ENCODE data around the gene RPA3. TPM values are rescaled to one million over a fixed set of nuclear protein-coding genes. Genes with fewer than 3 reads are reported as not detected.

The RPA3 gene
- total RNA-seq = 16.3 TPM
- long read RNA-seq, partial matches to known transcripts = 4 of 7 reads
- long read RNA-seq, other reads (novel, unspliced or antisense) = 3 of 7 reads

DNA sequence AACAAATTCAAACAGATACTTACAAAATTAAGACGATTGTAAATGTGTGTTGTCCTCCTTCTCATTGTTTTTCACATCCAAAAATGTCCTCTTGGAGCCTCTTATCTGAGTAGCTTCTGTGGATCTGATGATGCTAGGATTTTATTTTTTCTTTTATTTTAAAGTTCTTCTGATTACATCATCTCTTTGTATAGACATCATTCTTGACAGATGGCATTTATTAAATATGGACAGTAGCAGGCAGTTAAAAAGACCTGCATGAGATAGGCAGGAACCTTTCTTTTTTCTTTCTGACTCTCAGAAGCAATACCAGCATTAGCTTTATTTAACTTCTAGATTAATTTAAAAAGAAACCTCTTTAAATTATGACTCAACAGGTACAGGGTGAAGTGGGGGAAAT is at the start of gene RPA3:
Gene RPA3 (minus strand): TSS at position 116 of the 400 bp plus-strand sequence. CDS start 78,189 bp downstream, outside the sequence.
- no peak for DNase-seq (ENCODE audit: low spot score)

- no peak for DNase-seq (ENCODE audit: low spot score)
Measured at GRCh38 chr7:7766671-7767070, 48.3 kb upstream of the RPA3 start.

DNA sequence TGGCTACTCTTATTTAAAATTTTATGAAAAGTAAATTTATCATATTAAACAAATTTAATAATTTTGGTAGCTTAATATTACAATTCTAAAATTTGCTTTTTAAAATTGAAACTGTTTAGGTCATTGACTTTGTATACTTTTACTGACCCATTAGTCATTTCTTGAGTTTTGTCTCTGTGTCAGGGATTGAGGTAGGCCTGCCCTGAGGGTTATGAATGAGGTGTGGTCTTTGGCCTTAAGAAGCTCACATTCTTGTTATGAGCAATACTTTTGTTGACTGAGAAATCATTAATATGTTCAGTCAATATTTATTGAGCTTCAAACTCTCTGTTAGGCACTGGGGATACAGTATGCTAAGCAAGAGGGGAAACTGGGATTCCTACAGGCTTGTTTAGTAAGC is 47.0 kb upstream of the RPA3 start:
- no peak for DNase-seq (ENCODE audit: low spot score)

GRCh38 chr7:7764520-7765396 is 46.4 kb upstream of the RPA3 start:
- DNase-seq (ENCODE audit: low spot score) = no peak

GRCh38 chr7:7761974-7762779 is 43.8 kb upstream of the RPA3 start:
- no peak for DNase-seq (ENCODE audit: low spot score)

DNA sequence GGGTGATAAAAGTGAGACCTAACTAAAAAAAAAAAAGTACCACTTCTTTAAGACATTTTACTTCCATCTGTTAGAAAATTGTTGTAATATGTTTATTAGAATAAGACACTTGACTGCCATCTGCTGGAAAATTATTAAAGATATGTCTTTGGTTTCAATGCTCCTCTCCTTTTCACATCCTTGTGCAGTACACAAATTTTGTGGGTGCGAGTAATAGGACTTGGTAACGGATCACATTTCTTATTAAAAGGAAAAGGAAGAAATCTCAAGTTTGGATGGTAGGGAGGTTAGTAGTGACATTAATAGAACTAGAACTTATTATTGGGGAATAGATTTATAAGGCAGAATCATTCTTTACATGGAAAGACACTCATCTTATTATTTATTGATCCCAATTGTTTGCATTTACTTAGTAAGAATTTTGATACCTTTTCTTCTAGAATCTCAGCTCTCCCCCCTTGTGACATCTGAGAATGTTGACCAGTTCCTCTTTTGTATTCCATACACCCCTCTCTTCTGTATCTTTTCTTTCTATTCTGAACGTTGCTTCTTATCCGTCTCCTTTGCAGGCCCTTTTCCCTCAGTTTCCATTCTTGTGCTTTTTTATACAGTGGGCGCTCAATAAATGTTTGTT is 43.0 kb upstream of the RPA3 start:
- DNase-seq (ENCODE audit: low spot score) = no peak

GRCh38 chr7:7757576-7757975 is 39.2 kb upstream of the RPA3 start:
- no peak for DNase-seq (ENCODE audit: low spot score)

DNA sequence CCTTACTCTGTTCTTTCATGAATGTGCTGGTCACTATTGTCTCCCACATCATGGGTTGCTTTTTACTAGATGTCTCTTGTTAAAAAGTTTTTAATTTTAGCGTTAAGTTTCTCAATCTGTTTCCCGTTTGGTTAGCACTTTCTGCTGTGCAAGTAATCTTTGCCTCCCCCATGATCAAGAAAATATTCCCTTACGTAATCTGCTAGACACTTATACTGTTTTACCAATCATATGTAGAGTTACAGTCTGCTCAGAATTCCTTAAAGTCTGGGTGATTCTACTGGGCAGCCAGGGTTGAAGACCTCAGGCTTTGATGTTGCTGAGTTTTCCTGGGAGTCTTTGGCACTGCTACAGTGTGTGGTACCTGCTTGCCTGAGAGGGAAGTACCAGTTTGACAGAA is 38.2 kb upstream of the RPA3 start:
- no peak for DNase-seq (ENCODE audit: low spot score)

DNA sequence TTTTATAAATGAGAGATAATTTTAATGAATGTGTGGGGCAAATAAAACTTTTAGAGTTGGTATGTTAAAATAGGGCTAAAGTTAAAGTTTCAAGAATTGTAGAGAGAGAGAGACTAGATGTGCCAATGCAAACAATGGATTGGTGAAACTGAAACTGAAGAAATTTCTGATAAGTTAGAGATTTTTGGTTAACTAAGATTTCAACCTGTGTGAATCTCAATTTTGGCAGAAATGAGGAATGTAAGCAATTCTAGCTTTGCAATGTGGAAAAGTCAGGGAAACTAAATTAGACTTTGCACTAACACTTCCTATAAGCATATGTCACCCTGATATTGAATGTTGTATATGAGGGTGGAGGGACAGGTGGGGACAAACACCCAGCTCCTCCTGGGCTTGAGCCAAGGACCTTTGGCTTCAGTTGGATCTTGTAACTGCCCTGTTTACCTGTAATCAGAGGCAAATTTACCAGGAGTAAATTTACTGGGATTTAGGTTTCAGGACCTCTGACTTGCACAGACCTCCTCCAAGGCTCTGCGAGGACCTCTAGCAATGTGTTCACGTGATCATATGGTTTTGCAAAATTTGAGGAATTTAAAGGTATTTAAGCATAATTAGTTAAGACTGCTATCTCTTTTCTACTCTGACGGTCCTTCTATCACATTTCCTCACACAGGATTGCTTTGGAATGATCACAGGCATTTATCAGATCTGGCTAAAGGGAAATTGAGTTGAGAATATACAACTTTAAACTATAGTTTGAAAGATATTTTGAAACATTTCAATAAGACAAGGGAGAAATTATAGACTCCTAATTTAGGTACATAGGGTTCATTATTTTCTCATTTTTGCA is 33.1 kb upstream of the RPA3 start:
- no peak for DNase-seq (ENCODE audit: low spot score)

DNA sequence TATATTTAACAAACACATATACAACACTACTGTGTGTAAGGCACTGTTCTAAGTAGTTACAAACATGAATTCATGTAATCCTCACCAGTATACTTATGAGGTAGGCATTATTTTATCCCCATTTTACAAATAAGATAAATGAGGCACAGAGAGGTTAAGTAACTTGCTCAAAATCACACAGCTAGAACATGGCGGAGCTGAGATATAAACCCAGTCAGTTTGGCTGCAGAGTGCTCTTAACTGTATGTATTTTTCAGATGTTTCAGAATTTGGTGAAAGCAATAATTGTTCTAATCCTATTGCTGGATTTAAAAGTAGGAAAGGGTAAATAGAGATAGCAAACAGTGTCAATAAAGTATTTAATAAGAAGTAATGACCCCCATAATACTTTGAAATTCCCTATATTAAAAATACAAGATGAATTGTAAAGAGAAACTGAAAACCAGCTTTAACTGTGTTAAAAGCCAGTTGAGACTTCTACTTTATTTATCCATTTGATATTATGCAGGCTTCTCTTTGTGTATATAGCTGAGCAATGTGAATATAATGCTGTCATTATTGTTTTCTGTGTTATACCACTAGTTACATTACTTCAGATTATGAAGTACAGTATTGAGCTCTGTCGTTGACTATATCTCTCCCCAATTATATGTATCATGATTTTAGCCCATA is 32.3 kb upstream of the RPA3 start:
- DNase-seq (ENCODE audit: low spot score) = no peak

- DNase-seq (ENCODE audit: low spot score) = no peak
Measured at GRCh38 chr7:7746458-7746857, 28.1 kb upstream of the RPA3 start.

GRCh38 chr7:7745966-7746365 is 27.6 kb upstream of the RPA3 start:
- no peak for DNase-seq (ENCODE audit: low spot score)

- DNase-seq (ENCODE audit: low spot score) = no peak
Measured at GRCh38 chr7:7745258-7745657, 26.9 kb upstream of the RPA3 start.

DNA sequence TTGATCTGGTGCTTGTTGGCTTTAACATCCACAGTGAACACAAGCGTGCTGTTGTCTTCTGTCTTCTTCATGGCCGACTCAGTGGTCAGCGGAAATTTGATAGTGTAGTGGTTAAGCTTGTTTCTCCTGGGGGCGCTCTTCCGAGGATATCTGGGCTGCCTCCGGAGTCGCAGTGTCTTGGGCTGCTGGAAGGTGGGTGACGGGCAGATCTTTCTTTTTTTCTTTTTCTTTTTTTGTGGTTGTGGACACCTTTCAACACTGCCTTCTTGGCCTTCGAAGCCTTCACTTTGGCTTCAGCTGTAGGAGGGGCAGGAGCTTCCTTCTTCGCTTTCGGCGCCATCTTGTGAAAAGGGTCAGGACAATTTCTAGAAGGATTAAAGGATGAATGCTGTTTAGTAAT is 23.8 kb upstream of the RPA3 start:
- DNase-seq (ENCODE audit: low spot score) = no peak

- DNase-seq (ENCODE audit: low spot score) = no peak
Measured at GRCh38 chr7:7740037-7740355, 21.6 kb upstream of the RPA3 start.

DNA sequence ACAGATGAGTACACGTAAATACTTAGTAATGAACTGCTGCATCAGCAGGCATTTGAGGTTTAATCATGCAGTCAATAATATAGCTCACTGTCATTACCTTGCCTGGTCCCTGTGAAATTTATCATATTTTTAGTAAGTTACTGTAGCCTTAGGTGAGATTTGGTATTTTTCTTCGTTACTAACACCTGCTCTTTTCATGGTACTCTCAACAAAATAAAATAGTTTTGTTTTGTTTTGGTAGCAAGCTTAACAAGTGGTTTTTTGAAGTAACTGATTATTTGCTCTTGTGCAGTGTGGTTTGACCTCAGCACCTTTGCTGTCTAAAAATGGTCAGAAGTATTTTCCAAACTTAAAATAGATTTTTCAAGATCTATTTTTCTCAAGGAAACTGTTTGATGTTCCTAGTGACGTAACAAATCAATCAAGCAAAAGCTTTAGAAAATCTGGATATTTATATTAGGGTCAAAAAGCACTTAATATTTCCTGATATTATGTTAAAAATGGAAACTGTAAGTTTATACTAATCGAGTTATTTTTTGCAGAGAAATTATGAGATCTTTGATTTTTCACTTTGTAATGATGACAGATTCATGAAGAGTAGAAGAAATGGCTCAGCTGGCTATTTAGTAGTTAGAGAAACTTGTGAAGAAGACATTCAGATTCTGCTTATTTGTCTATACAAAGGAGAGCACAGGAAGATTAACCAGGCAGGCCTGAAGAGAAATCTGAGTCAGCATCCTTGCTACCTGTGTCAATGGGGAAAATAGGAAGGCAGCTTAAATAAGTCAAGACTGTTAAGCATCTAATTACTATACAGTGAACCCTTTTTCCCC is 21.0 kb upstream of the RPA3 start:
- no peak for DNase-seq (ENCODE audit: low spot score)

- DNase-seq (ENCODE audit: low spot score) = no peak
Measured at GRCh38 chr7:7738622-7739021, 20.2 kb upstream of the RPA3 start.

GRCh38 chr7:7738177-7738576 is 19.8 kb upstream of the RPA3 start:
- DNase-seq (ENCODE audit: low spot score) = no peak

GRCh38 chr7:7737674-7738073 is 19.3 kb upstream of the RPA3 start:
- no peak for DNase-seq (ENCODE audit: low spot score)

DNA sequence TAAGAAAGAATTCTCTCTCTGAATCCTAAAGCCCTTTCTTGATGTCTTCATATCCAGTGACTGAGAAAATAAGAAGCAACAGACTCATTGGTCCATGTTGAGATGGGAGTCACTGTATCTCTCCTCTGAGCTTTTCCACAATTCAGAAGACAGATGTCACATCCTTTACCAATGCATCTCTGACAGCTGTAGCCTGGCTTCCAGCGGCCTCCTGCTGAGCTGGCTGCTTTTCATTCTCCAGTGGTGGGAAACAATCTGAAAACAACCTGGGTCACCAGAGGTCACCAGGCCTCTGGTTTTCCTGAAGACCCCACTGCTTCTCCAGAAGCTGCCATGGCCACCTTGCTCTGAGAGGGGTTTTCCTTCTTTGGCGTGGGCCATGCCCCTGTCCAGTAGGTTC is 18.3 kb upstream of the RPA3 start:
- DNase-seq (ENCODE audit: low spot score) = no peak
